H9 (cell line): ENCODE results near the gene SPATA6L. TPM values are rescaled to one million over a fixed set of nuclear protein-coding genes. Genes with fewer than 3 reads are reported as not detected.
A peak's percentile ranks its signal among the peaks of the same experiment; 100 is the strongest.

ENCODE experiments used
- DNase-seq: peaks from one replicate; pipeline ENCODE4 v3.0.0-alpha.2; 2017
- H2AFZ ChIP-seq: one replicate; pipeline ENCODE4 v1.6.1; 2013; ENCODE audit warnings: mild to moderate bottlenecking, low read length, control low read depth, moderate library complexity
- H2AK5ac ChIP-seq: 2 replicates; pipeline ENCODE4 v1.6.1; 2013; ENCODE audit warnings: low read length, control low read depth, mixed read lengths; ENCODE audit not compliant: insufficient read length
- H2BK120ac ChIP-seq: one replicate; pipeline ENCODE4 v1.6.1; 2013; ENCODE audit warnings: low read depth, mild to moderate bottlenecking, low read length, control low read depth, inconsistent platforms; ENCODE audit not compliant: poor library complexity, severe bottlenecking
- H2BK12ac ChIP-seq: 2 replicates; pipeline ENCODE4 v1.6.1; 2013; ENCODE audit warnings: low read length, control low read depth, mixed read lengths, low read depth; ENCODE audit not compliant: insufficient read length
- H2BK15ac ChIP-seq: 2 replicates; pipeline ENCODE4 v1.6.1; 2013; ENCODE audit warnings: low read depth, low read length, control low read depth
- H2BK20ac ChIP-seq: one replicate; pipeline ENCODE4 v1.6.1; 2013; ENCODE audit warnings: low read depth, mild to moderate bottlenecking, low read length, control low read depth, inconsistent platforms; ENCODE audit not compliant: poor library complexity, severe bottlenecking
- H2BK5ac ChIP-seq: 2 replicates; pipeline ENCODE4 v1.6.1; 2013; ENCODE audit warnings: low read length, control low read depth, mixed read lengths; ENCODE audit not compliant: insufficient read length
- H3K14ac ChIP-seq: 2 replicates; pipeline ENCODE4 v1.6.1; 2013; ENCODE audit warnings: low read length, control low read depth; ENCODE audit not compliant: insufficient read depth
- H3K18ac ChIP-seq: 2 replicates; pipeline ENCODE4 v1.6.1; 2013; ENCODE audit warnings: low read depth, mild to moderate bottlenecking, mixed read lengths, low read length, control low read depth; ENCODE audit not compliant: insufficient read length
- H3K23ac ChIP-seq: 2 replicates; pipeline ENCODE4 v1.6.1; 2013; ENCODE audit warnings: low read length, control low read depth, mixed read lengths, low read depth; ENCODE audit not compliant: insufficient read length
- H3K23me2 ChIP-seq: 2 replicates; pipeline ENCODE4 v1.6.1; 2013; ENCODE audit warnings: low read depth, mild to moderate bottlenecking, mixed read lengths, low read length, control low read depth; ENCODE audit not compliant: insufficient read length, poor library complexity, severe bottlenecking
- H3K27ac ChIP-seq: 2 replicates; pipeline ENCODE4 v1.5.1; 2013; ENCODE audit warnings: low read length, control low read depth, mixed read lengths, low read depth; ENCODE audit not compliant: insufficient read length
- H3K27me3 ChIP-seq: 2 replicates; pipeline ENCODE4 v1.6.1; 2013; ENCODE audit warnings: low read length, control low read depth, inconsistent platforms; ENCODE audit not compliant: insufficient read depth
- H3K4ac ChIP-seq: 2 replicates; pipeline ENCODE4 v1.6.1; 2013; ENCODE audit warnings: low read depth, mild to moderate bottlenecking, control low read depth, inconsistent platforms, low read length, moderate library complexity
- H3K4me1 ChIP-seq: 2 replicates; pipeline ENCODE4 v1.6.1; 2013; ENCODE audit warnings: low read length, control low read depth, inconsistent platforms; ENCODE audit not compliant: insufficient read depth
- H3K4me2 ChIP-seq: 2 replicates; pipeline ENCODE4 v1.6.1; 2013; ENCODE audit warnings: low read length, control low read depth, mixed read lengths; ENCODE audit not compliant: insufficient read length, insufficient read depth
- H3K56ac ChIP-seq: 2 replicates; pipeline ENCODE4 v1.6.1; 2013; ENCODE audit warnings: low read depth, mild to moderate bottlenecking, mixed read lengths, low read length, control low read depth; ENCODE audit not compliant: insufficient read length
- H3K79me1 ChIP-seq: 2 replicates; pipeline ENCODE4 v1.6.1; 2013; ENCODE audit warnings: low read depth, mild to moderate bottlenecking, moderate library complexity, low read length, control low read depth, inconsistent platforms; ENCODE audit not compliant: insufficient read depth, poor library complexity, severe bottlenecking
- H3K79me2 ChIP-seq: 2 replicates; pipeline ENCODE4 v1.6.1; 2013; ENCODE audit warnings: low read length, control low read depth, inconsistent platforms; ENCODE audit not compliant: insufficient read depth
- H3K9ac ChIP-seq: 2 replicates; pipeline ENCODE4 v1.6.1; 2013; ENCODE audit warnings: low read length, control low read depth, mixed read lengths; ENCODE audit not compliant: insufficient read length; ENCODE audit errors: extremely low read depth
- H3K9me3 ChIP-seq: one replicate; pipeline ENCODE4 v1.6.1; 2013; ENCODE audit warnings: low read depth, low read length, inconsistent platforms; ENCODE audit not compliant: control insufficient read depth
- H3T11ph ChIP-seq: one replicate; pipeline ENCODE4 v1.6.1; 2013; ENCODE audit warnings: mild to moderate bottlenecking, low read length, control low read depth, inconsistent platforms
- H4K20me1 ChIP-seq: one replicate; pipeline ENCODE4 v1.6.1; 2013; ENCODE audit not compliant: control insufficient read depth, insufficient read length, insufficient read depth
- H4K5ac ChIP-seq: 2 replicates; pipeline ENCODE4 v1.6.1; 2013; ENCODE audit warnings: low read depth, mild to moderate bottlenecking, mixed read lengths, low read length, control low read depth; ENCODE audit not compliant: insufficient read length
- H4K8ac ChIP-seq: replicated peaks from 2 replicates; pipeline ENCODE4 v1.6.1; 2013; ENCODE audit warnings: low read length, control low read depth, mixed read lengths, low read depth; ENCODE audit not compliant: insufficient read length
- H4K91ac ChIP-seq: 2 replicates; pipeline ENCODE4 v1.6.1; 2013; ENCODE audit warnings: low read depth, mild to moderate bottlenecking, moderate library complexity, mixed read lengths, low read length, control low read depth; ENCODE audit not compliant: insufficient read length
- H3K27ac Mint-ChIP-seq, 3 experiments: 2 replicates in 2 of 3; 3 replicates in 1 of 3; pipeline ENCODE4 v1.8.0; 2020 to 2021; ENCODE audit warnings: mixed read lengths in 3 of 3, mild to moderate bottlenecking in 1 of 3, moderate library complexity in 1 of 3
- H3K27me3 Mint-ChIP-seq: 2 replicates; pipeline ENCODE4 v1.8.0; 2021; ENCODE audit warnings: low read depth, mild to moderate bottlenecking, moderate library complexity, mixed read lengths
- H3K36me3 Mint-ChIP-seq, 3 experiments: 2 replicates in 2 of 3; 3 replicates in 1 of 3; pipeline ENCODE4 v1.8.0; 2020 to 2021; ENCODE audit warnings: low read depth in 3 of 3, mixed read lengths in 3 of 3; ENCODE audit not compliant: insufficient read depth in 1 of 3
- H3K4me1 Mint-ChIP-seq, 2 experiments: 2 replicates each; pipeline ENCODE4 v1.8.0; 2020; ENCODE audit warnings: mixed read lengths in 2 of 2
- H3K4me3 Mint-ChIP-seq, 2 experiments: 2 replicates in 1 of 2; 3 replicates in 1 of 2; pipeline ENCODE4 v1.8.0; 2020 to 2021; ENCODE audit warnings: mild to moderate bottlenecking in 2 of 2, mixed read lengths in 2 of 2, moderate library complexity in 1 of 2
- H3K9me3 Mint-ChIP-seq, 2 experiments: 2 replicates in 1 of 2; 3 replicates in 1 of 2; pipeline ENCODE4 v1.8.0; 2020; ENCODE audit warnings: mild to moderate bottlenecking in 2 of 2, mixed read lengths in 2 of 2, moderate library complexity in 1 of 2
- WGBS: extraction: QIAGEN DNeasy Blood & Tissue Kit; methylation state at CpG from one replicate; pipeline ENCODE4 v1.1.7; 2013; ENCODE audit warnings: missing lambda C conversion rate, low lambda C conversion rate, mixed read lengths; ENCODE audit not compliant: insufficient read length; ENCODE audit errors: extremely low coverage; 5-methylcytosine and 5-hydroxymethylcytosine counted together
- total RNA-seq: library from RNA; stranded (reverse); gene quantifications from 2 replicates; pipeline ENCODE4 v1.2.1, GENCODE V29; 2021
- TF ChIP-seq, protein P1 (sequence below): fragments of 200-600 bp; sonication (generic); conservative IDR thresholded peaks from 3 replicates; pipeline ENCODE4 v1.8.0; 2021; ENCODE audit warnings: antibody characterized with exemption, mild to moderate bottlenecking

Gene SPATA6L
- total RNA-seq, 1 experiment from 2014 or later: 0.87 TPM

DNA sequence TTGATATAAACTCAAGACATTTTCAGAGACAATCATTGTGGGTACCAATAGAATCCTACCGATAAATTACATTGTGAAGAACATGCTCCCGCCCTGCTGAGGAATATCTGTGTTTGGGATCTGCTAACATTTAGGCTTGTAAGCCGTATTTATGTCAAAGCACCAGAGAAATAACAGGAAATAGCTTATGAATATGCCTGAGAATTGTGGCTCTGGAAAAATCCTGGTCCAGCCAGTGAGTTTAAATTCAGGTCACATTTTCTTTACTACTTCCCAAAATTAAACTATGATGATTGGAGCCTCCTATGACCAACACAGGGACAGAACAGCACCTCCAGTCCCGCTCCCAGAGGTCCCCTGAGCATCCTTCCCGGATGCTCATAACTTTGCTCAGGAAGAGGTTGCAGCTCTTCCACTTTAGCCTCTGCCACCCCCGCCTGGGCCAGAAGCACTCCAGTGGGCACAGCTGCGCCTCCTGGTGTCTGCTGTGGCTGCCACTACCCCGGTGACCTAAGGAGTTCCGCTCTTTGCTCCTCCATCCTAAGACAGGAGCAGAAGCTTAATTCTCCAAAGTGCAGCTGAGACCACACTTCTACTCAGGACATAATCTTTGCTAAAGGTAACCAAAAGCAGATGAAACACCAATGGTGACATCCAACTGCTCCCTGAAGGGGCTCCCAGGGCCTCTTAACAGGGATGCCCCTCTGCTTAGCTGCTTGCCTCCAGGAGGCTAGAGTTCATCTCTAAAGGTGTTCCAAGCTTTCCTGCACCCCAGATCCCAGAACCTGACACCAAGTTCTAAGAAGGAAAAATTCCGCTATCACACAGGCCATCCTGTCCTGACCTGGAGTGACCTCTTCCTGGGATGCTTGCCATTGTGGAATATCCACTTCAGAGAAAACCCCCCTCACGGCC lies 117.2 kb downstream of the SPATA6L start:
- no peak overlapping the region for H3K27ac Mint-ChIP-seq
- H2BK5ac ChIP-seq: no peak overlapping the region

More for the DNA sequence above, 117.2 kb downstream of the SPATA6L start:
- no peak overlapping the region for H4K5ac ChIP-seq
- H3T11ph ChIP-seq: no peak overlapping the region
- no peak overlapping the region for H3K9ac ChIP-seq
- no peak overlapping the region for H2BK120ac ChIP-seq
- H3K18ac ChIP-seq: no peak overlapping the region
- no peaks in the 10 kb centered on the region for H3K4me1 ChIP-seq
- WGBS: no CpG with 5 or more reads among the region's 11 CpGs
- DNase-seq: peak; percentile 79
- TF ChIP-seq, protein P1, sequence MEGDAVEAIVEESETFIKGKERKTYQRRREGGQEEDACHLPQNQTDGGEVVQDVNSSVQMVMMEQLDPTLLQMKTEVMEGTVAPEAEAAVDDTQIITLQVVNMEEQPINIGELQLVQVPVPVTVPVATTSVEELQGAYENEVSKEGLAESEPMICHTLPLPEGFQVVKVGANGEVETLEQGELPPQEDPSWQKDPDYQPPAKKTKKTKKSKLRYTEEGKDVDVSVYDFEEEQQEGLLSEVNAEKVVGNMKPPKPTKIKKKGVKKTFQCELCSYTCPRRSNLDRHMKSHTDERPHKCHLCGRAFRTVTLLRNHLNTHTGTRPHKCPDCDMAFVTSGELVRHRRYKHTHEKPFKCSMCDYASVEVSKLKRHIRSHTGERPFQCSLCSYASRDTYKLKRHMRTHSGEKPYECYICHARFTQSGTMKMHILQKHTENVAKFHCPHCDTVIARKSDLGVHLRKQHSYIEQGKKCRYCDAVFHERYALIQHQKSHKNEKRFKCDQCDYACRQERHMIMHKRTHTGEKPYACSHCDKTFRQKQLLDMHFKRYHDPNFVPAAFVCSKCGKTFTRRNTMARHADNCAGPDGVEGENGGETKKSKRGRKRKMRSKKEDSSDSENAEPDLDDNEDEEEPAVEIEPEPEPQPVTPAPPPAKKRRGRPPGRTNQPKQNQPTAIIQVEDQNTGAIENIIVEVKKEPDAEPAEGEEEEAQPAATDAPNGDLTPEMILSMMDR: peak; percentile 89
- H3K79me1 ChIP-seq: no peaks in the 10 kb centered on the region
- no peaks in the 10 kb centered on the region for H4K20me1 ChIP-seq
- H3K9me3 Mint-ChIP-seq: no peaks in the 10 kb centered on the region
- no peaks in the 10 kb centered on the region for H3K79me2 ChIP-seq
- no peak overlapping the region for H2BK15ac ChIP-seq
- H3K9me3 ChIP-seq: no peaks in the 10 kb centered on the region
- H4K91ac ChIP-seq: no peak overlapping the region
- H3K27ac ChIP-seq: no peak overlapping the region
- H3K4me3 Mint-ChIP-seq: no peak overlapping the region
- no peaks in the 10 kb centered on the region for H3K23me2 ChIP-seq
- no peak overlapping the region for H2AFZ ChIP-seq
- no peak overlapping the region for H2BK20ac ChIP-seq
- no peak overlapping the region for H4K8ac ChIP-seq
- H3K4ac ChIP-seq: no peak overlapping the region
- H3K36me3 Mint-ChIP-seq: no peaks in the 10 kb centered on the region; a peak in 2 of 7 replicates
- H3K4me1 Mint-ChIP-seq: peaks cover 0 to 11% of the 10 kb centered on the region in 2 experiments
- no peak overlapping the region for H3K23ac ChIP-seq
- H3K56ac ChIP-seq: no peak overlapping the region
- no peaks in the 10 kb centered on the region for H3K27me3 ChIP-seq
- H2BK12ac ChIP-seq: no peak overlapping the region
- no peak overlapping the region for H3K14ac ChIP-seq
- no peak overlapping the region for H3K4me2 ChIP-seq
- no peaks in the 10 kb centered on the region for H3K27me3 Mint-ChIP-seq
- H2AK5ac ChIP-seq: no peak overlapping the region

Other genes starting within 250 kb of the SPATA6L start
- gene SLC1A1, start 176.0 kb downstream of the SPATA6L start, total RNA-seq: 4.2 and 4.7 TPM in 2 replicates
- 7.1 and 7.6 TPM in 2 replicates for gene PLPP6, start 4.2 kb downstream of the SPATA6L start, total RNA-seq
- gene CDC37L1, start 13.1 kb upstream of the SPATA6L start, total RNA-seq: 17.6 and 19.0 TPM in 2 replicates
- 41.5 and 42.7 TPM in 2 replicates for gene AK3, start 74.7 kb upstream of the SPATA6L start, total RNA-seq
- gene RCL1, start 126.5 kb upstream of the SPATA6L start, total RNA-seq: 34.4 and 34.5 TPM in 2 replicates